DMS53 treated with DMSO at 0.1 percent for 48 hours (cell line): ENCODE measurements around the gene BID.

ENCODE experiments used
- DNase-seq: peaks from one replicate; lab custom pipeline; 2025; ENCODE audit not compliant: unreplicated experiment; lab: John Stamatoyannopoulos, UW

Gene BID

GRCh38 chr22:17803609-17804270, 29.5 kb upstream of the BID start:
- DNase-seq = no peak

GRCh38 chr22:17802822-17803221, 28.6 kb upstream of the BID start:
- no peak for DNase-seq

GRCh38 chr22:17802411-17802810, 28.1 kb upstream of the BID start:
- DNase-seq = no peak

GRCh38 chr22:17797721-17798559, 23.7 kb upstream of the BID start:
- no peak for DNase-seq

GRCh38 chr22:17796695-17797094, 22.4 kb upstream of the BID start:
- no peak for DNase-seq

- no peak for DNase-seq
These were observed 21.6 kb upstream of the BID start for GRCh38 chr22:17795661-17796548.

- DNase-seq = no peak
These were observed 20.7 kb upstream of the BID start for GRCh38 chr22:17794726-17795542.

GRCh38 chr22:17792854-17793434, 18.7 kb upstream of the BID start:
- DNase-seq = no peak

GRCh38 chr22:17792299-17792698, 18.0 kb upstream of the BID start:
- DNase-seq = no peak

- no peak for DNase-seq
These were observed 16.9 kb upstream of the BID start for GRCh38 chr22:17791196-17791595.

GRCh38 chr22:17789379-17790200, 15.3 kb upstream of the BID start:
- DNase-seq = no peak

- no peak for DNase-seq
These were observed 14.5 kb upstream of the BID start for GRCh38 chr22:17788528-17789378.

GRCh38 chr22:17787716-17788330, 13.6 kb upstream of the BID start:
- DNase-seq = no peak

GRCh38 chr22:17787241-17787640, 13.0 kb upstream of the BID start:
- no peak for DNase-seq

GRCh38 chr22:17786435-17787161, 12.3 kb upstream of the BID start:
- no peak for DNase-seq

GRCh38 chr22:17785185-17786184, 11.2 kb upstream of the BID start:
- peak; percentile 68 for DNase-seq
